LNCaP clone FGC (cell line): ENCODE measurements around the gene RAB3GAP2.
A peak's percentile ranks its signal among the peaks of the same experiment; 100 is the strongest.
"Not testable (repeated sequence)": the region's sequence is repeated elsewhere in the genome, so short reads cannot be mapped to it uniquely, and the experiment has no call there.

Source experiments
- DNase-seq: peaks from one replicate; pipeline ENCODE4 v3.0.0-alpha.2; 2011; ENCODE audit warnings: low read depth
- H3K4me3 ChIP-seq: 2 replicates; pipeline ENCODE4 v1.5.1; 2011; ENCODE audit warnings: mild to moderate bottlenecking, low read depth, low read length, control low read depth
- TF ChIP-seq, protein P1 (sequence below): IDR thresholded peaks from 2 replicates; pipeline ENCODE4 v1.5.1; 2012; ENCODE audit warnings: mild to moderate bottlenecking; ENCODE audit not compliant: control insufficient read depth, insufficient read depth; ENCODE audit errors: extremely low read depth

The RAB3GAP2 gene

DNA sequence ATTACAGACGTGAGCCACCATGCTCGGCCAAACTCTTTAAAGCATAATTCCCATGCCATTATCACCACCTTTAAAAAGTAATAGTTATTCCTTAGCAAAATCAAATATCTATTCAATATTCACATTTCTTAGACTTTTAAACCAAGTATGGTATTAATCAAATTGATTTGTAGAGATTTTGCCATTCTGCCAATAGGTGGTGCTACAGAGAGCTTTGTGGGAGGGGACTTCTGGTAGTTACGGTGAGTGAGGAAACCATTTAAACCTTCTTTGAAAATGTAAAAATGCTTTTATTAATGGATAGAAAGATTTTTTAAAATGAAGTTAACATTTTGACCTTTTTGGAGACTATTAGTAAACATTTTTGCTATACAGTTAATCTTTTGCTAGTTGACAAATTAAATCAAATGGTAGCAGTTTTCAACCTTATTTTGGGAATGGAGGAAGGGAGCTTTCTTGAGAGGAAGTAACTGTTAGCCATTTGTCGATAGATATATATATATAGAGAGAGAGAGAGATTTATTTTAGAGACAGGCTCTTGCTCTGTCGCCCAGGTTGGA lies 159.0 kb downstream of the RAB3GAP2 start:
- H3K4me3 ChIP-seq, result no peak overlapping the region
- peak; percentile 4 for DNase-seq
- TF ChIP-seq, protein P1, sequence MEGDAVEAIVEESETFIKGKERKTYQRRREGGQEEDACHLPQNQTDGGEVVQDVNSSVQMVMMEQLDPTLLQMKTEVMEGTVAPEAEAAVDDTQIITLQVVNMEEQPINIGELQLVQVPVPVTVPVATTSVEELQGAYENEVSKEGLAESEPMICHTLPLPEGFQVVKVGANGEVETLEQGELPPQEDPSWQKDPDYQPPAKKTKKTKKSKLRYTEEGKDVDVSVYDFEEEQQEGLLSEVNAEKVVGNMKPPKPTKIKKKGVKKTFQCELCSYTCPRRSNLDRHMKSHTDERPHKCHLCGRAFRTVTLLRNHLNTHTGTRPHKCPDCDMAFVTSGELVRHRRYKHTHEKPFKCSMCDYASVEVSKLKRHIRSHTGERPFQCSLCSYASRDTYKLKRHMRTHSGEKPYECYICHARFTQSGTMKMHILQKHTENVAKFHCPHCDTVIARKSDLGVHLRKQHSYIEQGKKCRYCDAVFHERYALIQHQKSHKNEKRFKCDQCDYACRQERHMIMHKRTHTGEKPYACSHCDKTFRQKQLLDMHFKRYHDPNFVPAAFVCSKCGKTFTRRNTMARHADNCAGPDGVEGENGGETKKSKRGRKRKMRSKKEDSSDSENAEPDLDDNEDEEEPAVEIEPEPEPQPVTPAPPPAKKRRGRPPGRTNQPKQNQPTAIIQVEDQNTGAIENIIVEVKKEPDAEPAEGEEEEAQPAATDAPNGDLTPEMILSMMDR, result peak; percentile 49

DNA sequence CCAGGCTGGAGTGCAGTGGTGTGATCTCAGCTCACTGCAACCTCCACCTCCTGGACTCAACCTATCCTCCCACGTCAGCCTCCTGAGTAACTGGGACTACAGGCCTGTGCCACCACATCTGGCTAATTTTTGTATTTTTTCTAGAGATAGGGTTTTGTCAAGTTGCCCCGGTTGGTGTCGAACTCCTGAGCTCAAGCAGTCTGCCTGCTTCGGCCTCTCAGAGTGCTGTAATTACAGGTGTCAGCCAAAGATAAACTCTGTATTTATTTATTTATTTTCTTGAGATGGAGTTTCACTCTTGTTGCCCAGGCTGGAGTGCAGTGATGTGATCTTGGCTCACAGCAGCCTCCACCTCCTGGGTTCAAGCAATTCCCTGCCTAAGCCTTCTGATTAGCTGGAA lies 159.7 kb downstream of the RAB3GAP2 start:
- H3K4me3 ChIP-seq, DNase-seq: not testable (repeated sequence)

DNA sequence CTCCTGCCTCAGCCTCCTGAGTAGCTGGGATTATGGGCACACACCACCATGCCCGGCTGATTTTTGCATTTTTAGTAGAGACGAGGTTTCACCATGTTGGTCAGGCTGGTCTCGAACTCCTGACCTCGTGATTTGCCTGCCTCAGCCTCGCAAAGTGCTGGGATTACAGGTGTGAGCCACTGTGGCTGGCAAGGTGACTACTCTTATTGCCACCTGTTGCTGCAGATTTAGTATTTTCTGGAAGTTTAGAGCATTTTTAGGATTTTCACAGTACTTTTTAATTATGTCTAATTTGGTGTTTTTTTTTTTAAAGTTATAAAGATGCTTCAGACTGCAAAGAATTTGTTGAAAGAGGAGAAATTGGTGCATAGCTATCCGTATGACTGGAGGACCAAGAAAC lies 161.8 kb downstream of the RAB3GAP2 start:
- DNase-seq, H3K4me3 ChIP-seq: not testable (repeated sequence)

DNA sequence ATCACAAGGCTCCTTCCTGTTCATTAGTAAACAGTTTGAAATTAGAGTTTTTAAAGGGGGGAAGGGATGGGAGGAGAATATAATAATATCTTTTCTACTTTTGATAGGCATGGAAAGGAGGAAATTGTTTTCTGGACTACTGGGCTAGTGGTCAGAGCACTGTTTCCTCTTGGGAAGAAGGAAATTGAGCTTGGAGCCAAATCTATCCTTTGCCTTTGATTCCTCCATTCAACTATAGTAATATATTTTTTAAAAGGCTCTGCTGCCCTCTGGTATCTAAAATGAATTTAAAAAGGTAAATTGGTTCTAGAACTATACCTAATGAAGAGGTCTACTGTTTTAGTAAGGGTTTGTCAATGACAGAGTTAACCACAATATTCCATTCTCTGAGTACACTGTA lies 172.4 kb downstream of the RAB3GAP2 start:
- TF ChIP-seq, protein P1, result no peak
- DNase-seq, result no peak

More for the DNA sequence above, 172.4 kb downstream of the RAB3GAP2 start:
- no peak overlapping the region for H3K4me3 ChIP-seq
